Small intestine (tissue), 7 donors: Measurements from ENCODE around the gene AHCYL1. TPM values are rescaled to one million over a fixed set of nuclear protein-coding genes. Genes with fewer than 3 reads are reported as not detected.

ENCODE experiments used
- DNase-seq, 2 donors: peaks; one replicate each; pipeline versions ENCODE4 v3.0.0 to v3.0.0-alpha.2; 2013
- FAIRE-seq: peaks from 2 replicates; lab custom pipeline; 2012; peaks lifted over from hg19 to GRCh38; lab: Jason Lieb, UNC
- H3K27ac ChIP-seq, 3 donors: one replicate each; pipeline ENCODE4 v1.5.1; 2013; ENCODE audit warnings: low read length in 2 of 3, mild to moderate bottlenecking in 2 of 3, control low read depth in 1 of 3, inconsistent platforms in 1 of 3, low read depth in 1 of 3, moderate library complexity in 1 of 3
- H3K27me3 ChIP-seq, 3 donors: one replicate each; pipeline ENCODE4 v1.6.1; 2013; ENCODE audit warnings: low read length in 3 of 3, inconsistent platforms in 1 of 3; ENCODE audit not compliant: control insufficient read depth in 3 of 3, insufficient read depth in 3 of 3
- H3K36me3 ChIP-seq, 3 donors: one replicate each; pipeline ENCODE4 v1.6.1; 2013; ENCODE audit warnings: low read length in 3 of 3, inconsistent platforms in 1 of 3, low read depth in 1 of 3, mild to moderate bottlenecking in 1 of 3, moderate library complexity in 1 of 3; ENCODE audit not compliant: control insufficient read depth in 3 of 3, insufficient read depth in 2 of 3
- H3K4me1 ChIP-seq, 3 donors: one replicate each; pipeline ENCODE4 v1.6.1; 2013; ENCODE audit warnings: low read length in 2 of 3, inconsistent platforms in 1 of 3, low read depth in 1 of 3, mild to moderate bottlenecking in 1 of 3, moderate library complexity in 1 of 3; ENCODE audit not compliant: control insufficient read depth in 3 of 3, insufficient read depth in 2 of 3
- H3K4me3 ChIP-seq, 3 donors: one replicate each; pipeline ENCODE4 v1.5.1; 2013; ENCODE audit warnings: low read length in 3 of 3, control low read depth in 1 of 3, inconsistent platforms in 1 of 3, low read depth in 1 of 3, mild to moderate bottlenecking in 1 of 3, moderate library complexity in 1 of 3
- H3K9me3 ChIP-seq, 2 donors: one replicate each; pipeline ENCODE4 v1.6.1; 2013; ENCODE audit warnings: low read depth in 1 of 2, low read length in 1 of 2; ENCODE audit not compliant: control insufficient read depth in 2 of 2, insufficient read depth in 1 of 2
- WGBS, 3 donors: extraction: QIAGEN DNeasy Blood & Tissue Kit; methylation state at CpG; one replicate each; pipeline ENCODE4 v1.1.7; 2013; 5-methylcytosine and 5-hydroxymethylcytosine counted together
- polyA plus RNA-seq, 4 donors: library from polyadenylated mRNA; stranded (reverse) in 3 of 4; unstranded in 1 of 4; fragments of 200-250 nt in 3 of 4; fragments of 120-200 nt in 1 of 4; gene quantifications; one replicate each; pipeline versions ENCODE4 v1.2.1 to v1.2.3, GENCODE V29; 2013
- donor health status: healthy with polysubstance abuse.
- donor health status: control.
- donor health status: control.
- donor health status: Bipolar disorder and iron deficiency.
- donor health status: healthy.

The AHCYL1 gene
- polyA plus RNA-seq, 4 donors = 67.6 to 159 (median 96.8) TPM

DNA sequence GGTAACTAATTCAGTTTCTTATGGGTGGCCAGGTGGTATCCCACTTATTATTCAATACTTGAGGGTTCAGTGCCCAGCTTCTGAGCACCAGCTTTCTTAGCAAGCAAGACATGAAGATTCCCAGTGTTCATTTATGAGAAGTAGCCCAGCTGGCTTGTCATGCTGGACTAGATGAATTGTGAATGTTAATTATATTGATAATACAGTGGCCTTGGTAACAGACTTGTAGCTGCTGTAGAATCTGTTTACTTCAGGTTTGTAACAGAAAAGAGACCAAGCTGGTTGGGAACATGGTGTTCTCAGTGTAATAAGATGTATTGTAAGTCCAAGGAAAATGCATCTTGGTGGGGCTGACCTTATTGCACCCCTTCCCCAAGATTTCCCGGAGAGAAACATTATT, 10.1 kb downstream of the AHCYL1 start:
- no peaks in the 10 kb centered on the region for H3K27me3 ChIP-seq
- no peak overlapping the region for H3K27ac ChIP-seq
- DNase-seq (no peak), FAIRE-seq (no peak)
- H3K9me3 ChIP-seq = no peaks in the 10 kb centered on the region
- H3K36me3 ChIP-seq = peaks cover 3 to 13% (median 9%) of the 10 kb centered on the region in 3 donors
- H3K4me3 ChIP-seq = no peak overlapping the region
- WGBS, 3 donors = 15 to 46% (median 40%) methylated on average over 1 of the region's 1 CpG
- H3K4me1 ChIP-seq = peaks cover 2 to 18% (median 5%) of the 10 kb centered on the region in 3 donors

- Histone ChIP-seq H3K4me1 (peaks cover 0 to 12% (median 4%) of the 10 kb centered on the region in 3 donors), H3K27me3 (no peaks in the 10 kb centered on the region), H3K27ac (no peak overlapping the region), H3K9me3 (no peaks in the 10 kb centered on the region), H3K36me3 (peaks cover 3 to 13% (median 10%) of the 10 kb centered on the region in 3 donors), H3K4me3 (no peak overlapping the region)
- 82 to 100% (median 94%) methylated on average over 2 of the region's 2 CpGs for WGBS, 3 donors
- FAIRE-seq (no peak), DNase-seq (no peak)
Measured at GRCh38 chr1:109995536-109995935, 11.0 kb downstream of the AHCYL1 start.

- FAIRE-seq (no peak), DNase-seq (no peak)
- Histone ChIP-seq H3K4me1 (peaks cover 0 to 8% (median 1%) of the 10 kb centered on the region in 3 donors), H3K27me3 (no peaks in the 10 kb centered on the region), H3K9me3 (no peaks in the 10 kb centered on the region), H3K27ac (no peak overlapping the region), H3K4me3 (no peak overlapping the region), H3K36me3 (peaks cover 3 to 13% (median 7%) of the 10 kb centered on the region in 3 donors)
- WGBS, 3 donors = 83 to 91% (median 86%) methylated on average over 5 of the region's 5 CpGs
Measured at GRCh38 chr1:109996476-109996875, 11.9 kb downstream of the AHCYL1 start.

DNA sequence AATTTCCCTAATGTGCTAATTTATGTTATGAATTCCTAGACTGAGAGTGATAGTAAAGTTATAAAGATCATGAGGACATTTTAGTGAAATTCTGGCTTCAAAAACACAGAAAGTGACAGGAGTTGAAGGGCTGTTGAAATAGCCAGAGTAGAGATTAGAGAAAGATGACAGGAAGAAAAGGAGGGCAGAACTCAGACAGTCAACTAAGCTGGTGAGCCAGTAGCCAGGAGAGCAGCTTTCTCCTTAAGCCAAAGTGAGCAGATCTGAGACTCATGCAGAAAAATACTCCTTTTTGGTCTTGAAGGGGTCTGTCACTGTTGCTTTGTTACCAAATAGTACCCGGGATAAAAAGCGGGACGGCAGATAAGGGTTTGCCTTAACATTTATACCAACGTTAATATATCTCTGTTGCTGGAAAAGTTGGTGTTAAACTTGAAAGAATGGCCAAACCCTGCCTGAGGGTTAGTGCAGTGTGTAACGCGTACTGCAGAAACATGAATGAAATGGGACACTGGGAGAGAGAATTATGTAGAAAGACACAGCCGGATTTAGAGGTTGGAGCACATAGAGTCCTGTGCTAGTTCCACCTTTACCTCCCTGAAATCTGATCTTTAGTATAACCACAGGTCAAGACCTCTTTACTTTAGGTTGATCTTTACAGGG, 12.8 kb downstream of the AHCYL1 start:
- H3K4me3 ChIP-seq = no peak overlapping the region
- no peak for FAIRE-seq
- no peak for DNase-seq
- H3K4me1 ChIP-seq = peaks cover 0 to 8% (median 0%) of the 10 kb centered on the region in 3 donors
- H3K27me3 ChIP-seq = no peaks in the 10 kb centered on the region
- WGBS, 3 donors = 82 to 85% (median 83%) methylated on average over 7 of the region's 7 CpGs
- H3K27ac ChIP-seq = no peak overlapping the region
- no peaks in the 10 kb centered on the region for H3K9me3 ChIP-seq
- peaks cover 3 to 13% (median 5%) of the 10 kb centered on the region in 3 donors for H3K36me3 ChIP-seq

DNA sequence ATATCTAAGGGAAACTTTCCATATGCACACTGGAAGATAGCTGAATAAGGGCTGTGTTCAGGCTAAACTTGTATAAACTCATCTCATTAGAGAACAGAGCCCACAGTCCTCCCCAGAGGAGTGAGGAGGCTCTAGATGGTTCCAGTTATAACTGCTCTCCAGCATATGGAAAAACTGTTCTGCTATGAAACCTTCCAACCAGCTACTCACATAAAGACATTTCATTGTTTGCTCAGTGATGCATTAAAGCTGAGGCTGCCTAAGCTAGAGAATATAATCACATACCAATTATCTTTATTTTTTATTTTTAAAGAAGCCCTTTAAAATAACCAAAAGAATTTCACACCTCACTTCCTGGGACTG, 13.3 kb downstream of the AHCYL1 start:
- H3K27ac ChIP-seq = no peak overlapping the region
- no peak overlapping the region for H3K4me3 ChIP-seq
- H3K4me1 ChIP-seq = peaks cover 0 to 8% (median 3%) of the 10 kb centered on the region in 3 donors
- H3K36me3 ChIP-seq = peaks cover 3 to 13% (median 5%) of the 10 kb centered on the region in 3 donors
- H3K9me3 ChIP-seq = no peaks in the 10 kb centered on the region
- FAIRE-seq (no peak), DNase-seq (no peak)
- no peaks in the 10 kb centered on the region for H3K27me3 ChIP-seq

DNA sequence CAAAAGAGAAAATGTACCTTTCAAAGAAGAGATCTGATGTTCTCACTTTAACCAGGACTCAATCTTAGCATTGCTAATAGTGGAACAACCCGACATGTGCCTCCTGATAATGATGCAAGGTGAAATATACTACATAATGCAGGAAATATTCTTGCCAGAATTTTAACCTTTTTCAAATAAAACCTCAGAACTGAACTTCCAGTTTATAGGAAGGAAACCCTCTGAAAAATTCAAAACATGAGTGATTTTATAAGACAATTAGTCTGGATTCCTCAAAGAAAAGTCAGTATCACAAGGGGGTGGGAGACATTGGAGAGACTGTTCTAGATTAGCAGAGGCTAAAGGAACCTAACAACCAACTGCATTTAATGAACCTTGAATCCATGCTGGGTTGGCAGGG, 18.1 kb downstream of the AHCYL1 start:
- Histone ChIP-seq H3K4me3 (no peak overlapping the region), H3K27me3 (no peaks in the 10 kb centered on the region), H3K27ac (peak overlapping the region in 1 of 3 donors; percentile 88), H3K9me3 (no peaks in the 10 kb centered on the region), H3K36me3 (peaks cover 0 to 6% (median 3%) of the 10 kb centered on the region in 3 donors), H3K4me1 (peaks cover 2 to 25% (median 6%) of the 10 kb centered on the region in 3 donors)
- no peak for DNase-seq
- FAIRE-seq = no peak
- 71 to 88% (median 85%) methylated on average over 1 of the region's 1 CpG for WGBS, 3 donors

DNA sequence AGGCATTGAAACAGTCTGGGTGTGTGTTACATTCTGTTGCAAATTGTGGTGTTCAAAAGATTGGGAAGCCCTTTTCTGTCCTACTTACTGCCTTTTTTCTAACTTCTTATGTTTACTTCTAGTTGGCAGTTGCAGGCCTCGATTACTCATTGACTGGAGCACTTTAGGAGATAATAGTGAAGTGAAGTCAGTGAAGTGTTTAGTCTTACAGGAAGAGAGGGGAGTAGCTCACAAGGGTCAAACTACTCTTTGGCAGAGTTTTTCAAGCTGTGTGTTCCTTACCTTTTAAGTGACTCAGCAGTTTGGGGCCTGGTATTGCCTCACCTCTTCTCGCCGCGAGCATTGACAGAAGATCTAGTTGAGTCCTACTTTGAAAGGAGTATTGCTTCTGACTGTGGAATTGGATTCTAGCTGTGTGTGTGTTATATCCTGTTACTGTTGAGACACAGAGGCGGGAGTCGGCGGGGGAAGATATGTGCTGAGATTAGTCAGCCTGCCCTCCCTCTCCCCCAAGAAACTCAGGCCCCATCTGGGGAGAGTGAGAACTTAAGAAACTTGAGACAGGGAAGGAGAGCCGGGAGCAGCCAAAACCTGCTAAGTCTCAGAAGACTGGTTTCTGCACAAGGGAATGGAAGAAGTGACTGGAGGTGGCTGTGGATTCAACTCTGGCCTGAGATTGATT, 19.3 kb downstream of the AHCYL1 start:
- FAIRE-seq (no peak), DNase-seq (peak; percentile 90 to 97)
- Histone ChIP-seq H3K4me3 (peak overlapping the region in 1 of 3 donors; percentile 14), H3K9me3 (no peaks in the 10 kb centered on the region), H3K36me3 (peaks cover under 1 to 6% (median 4%) of the 10 kb centered on the region in 3 donors), H3K4me1 (peaks cover 2 to 25% (median 6%) of the 10 kb centered on the region in 3 donors), H3K27me3 (no peaks in the 10 kb centered on the region), H3K27ac (peak overlapping the region; percentile 28 to 88 (median 85))
- 2 to 13% (median 10%) methylated on average over 8 of the region's 8 CpGs for WGBS, 3 donors

- Histone ChIP-seq H3K27ac (peak overlapping the region in 2 of 3 donors; percentile 85 to 88), H3K4me1 (peaks cover 2 to 25% (median 6%) of the 10 kb centered on the region in 3 donors), H3K9me3 (no peaks in the 10 kb centered on the region), H3K4me3 (no peak overlapping the region), H3K27me3 (no peaks in the 10 kb centered on the region), H3K36me3 (peaks cover 4 to 9% (median 7%) of the 10 kb centered on the region in 3 donors)
- FAIRE-seq (no peak), DNase-seq (peak; percentile 45 to 51)
- WGBS, 3 donors = 0 to 36% (median 10%) methylated on average over 1 of the region's 1 CpG
Measured at GRCh38 chr1:110004583-110004982, 20.0 kb downstream of the AHCYL1 start.
